ENCODE data around the gene CEP162. TPM values are rescaled to one million over a fixed set of nuclear protein-coding genes. Genes with fewer than 3 reads are reported as not detected.

The CEP162 gene
- total RNA-seq, 1 experiment from 2014 or later = 7.9 TPM

- no peak overlapping the region for H3K27ac Mint-ChIP-seq
- peaks cover 22% of the 10 kb centered on the region for H3K36me3 Mint-ChIP-seq
- CTCF ChIA-PET = no interaction called here
- H3K27me3 Mint-ChIP-seq (ENCODE audit: low read depth) = no peaks in the 10 kb centered on the region
- H3K4me1 Mint-ChIP-seq = peaks cover 27% of the 10 kb centered on the region
- ATAC-seq (no peak), DNase-seq (ENCODE audit: low spot score) (no peak)
- peaks cover 13% of the 10 kb centered on the region for H3K9me3 Mint-ChIP-seq
- TF ChIP-seq, protein P1, sequence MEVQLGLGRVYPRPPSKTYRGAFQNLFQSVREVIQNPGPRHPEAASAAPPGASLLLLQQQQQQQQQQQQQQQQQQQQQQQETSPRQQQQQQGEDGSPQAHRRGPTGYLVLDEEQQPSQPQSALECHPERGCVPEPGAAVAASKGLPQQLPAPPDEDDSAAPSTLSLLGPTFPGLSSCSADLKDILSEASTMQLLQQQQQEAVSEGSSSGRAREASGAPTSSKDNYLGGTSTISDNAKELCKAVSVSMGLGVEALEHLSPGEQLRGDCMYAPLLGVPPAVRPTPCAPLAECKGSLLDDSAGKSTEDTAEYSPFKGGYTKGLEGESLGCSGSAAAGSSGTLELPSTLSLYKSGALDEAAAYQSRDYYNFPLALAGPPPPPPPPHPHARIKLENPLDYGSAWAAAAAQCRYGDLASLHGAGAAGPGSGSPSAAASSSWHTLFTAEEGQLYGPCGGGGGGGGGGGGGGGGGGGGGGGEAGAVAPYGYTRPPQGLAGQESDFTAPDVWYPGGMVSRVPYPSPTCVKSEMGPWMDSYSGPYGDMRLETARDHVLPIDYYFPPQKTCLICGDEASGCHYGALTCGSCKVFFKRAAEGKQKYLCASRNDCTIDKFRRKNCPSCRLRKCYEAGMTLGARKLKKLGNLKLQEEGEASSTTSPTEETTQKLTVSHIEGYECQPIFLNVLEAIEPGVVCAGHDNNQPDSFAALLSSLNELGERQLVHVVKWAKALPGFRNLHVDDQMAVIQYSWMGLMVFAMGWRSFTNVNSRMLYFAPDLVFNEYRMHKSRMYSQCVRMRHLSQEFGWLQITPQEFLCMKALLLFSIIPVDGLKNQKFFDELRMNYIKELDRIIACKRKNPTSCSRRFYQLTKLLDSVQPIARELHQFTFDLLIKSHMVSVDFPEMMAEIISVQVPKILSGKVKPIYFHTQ (CRISPR knock-in tag; IDR thresholded peaks at IDR 0.05) = no peak
- TF ChIP-seq ATF2 (CRISPR knock-in tag; IDR thresholded peaks at IDR 0.05; ENCODE audit: borderline replicate concordance, low read depth) (no peak), PRRX2 (CRISPR knock-in tag; IDR thresholded peaks at IDR 0.05) (no peak), ZBTB43 (CRISPR knock-in tag; IDR thresholded peaks at IDR 0.05) (no peak), FOXJ3 (CRISPR knock-in tag; IDR thresholded peaks at IDR 0.05; ENCODE audit: borderline replicate concordance) (no peak), ZNF317 (CRISPR knock-in tag; IDR thresholded peaks at IDR 0.05; ENCODE audit: borderline replicate concordance, low read depth) (no peak), GABPB1 (CRISPR knock-in tag; IDR thresholded peaks at IDR 0.05) (no peak), OVOL2 (CRISPR knock-in tag; IDR thresholded peaks at IDR 0.05; ENCODE audit: borderline replicate concordance) (no peak), ZNF263 (CRISPR knock-in tag; IDR thresholded peaks at IDR 0.05; ENCODE audit: low read depth) (no peak), ARID4B (CRISPR knock-in tag; IDR thresholded peaks at IDR 0.05; ENCODE audit: borderline replicate concordance) (no peak), CREM (CRISPR knock-in tag; IDR thresholded peaks at IDR 0.05) (no peak), ZNF416 (CRISPR knock-in tag; IDR thresholded peaks at IDR 0.05) (no peak), NR3C1 (CRISPR knock-in tag; conservative IDR thresholded peaks at IDR 0.05; ENCODE audit: low read depth) (no peak)
- TF ChIP-seq, protein P2, sequence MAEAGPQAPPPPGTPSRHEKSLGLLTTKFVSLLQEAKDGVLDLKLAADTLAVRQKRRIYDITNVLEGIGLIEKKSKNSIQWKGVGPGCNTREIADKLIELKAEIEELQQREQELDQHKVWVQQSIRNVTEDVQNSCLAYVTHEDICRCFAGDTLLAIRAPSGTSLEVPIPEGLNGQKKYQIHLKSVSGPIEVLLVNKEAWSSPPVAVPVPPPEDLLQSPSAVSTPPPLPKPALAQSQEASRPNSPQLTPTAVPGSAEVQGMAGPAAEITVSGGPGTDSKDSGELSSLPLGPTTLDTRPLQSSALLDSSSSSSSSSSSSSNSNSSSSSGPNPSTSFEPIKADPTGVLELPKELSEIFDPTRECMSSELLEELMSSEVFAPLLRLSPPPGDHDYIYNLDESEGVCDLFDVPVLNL (CRISPR knock-in tag; IDR thresholded peaks at IDR 0.05; ENCODE audit: borderline replicate concordance, low read depth) = no peak
- H3K4me3 Mint-ChIP-seq = no peak overlapping the region
- POLR2A ChIA-PET = no interaction called here
Observed at GRCh38 chr6:84137989-84138575, 89.4 kb downstream of the CEP162 start.

- Mint-ChIP-seq H3K27ac (no peak overlapping the region), H3K27me3 (ENCODE audit: low read depth) (no peaks in the 10 kb centered on the region), H3K9me3 (peaks cover 24% of the 10 kb centered on the region), H3K36me3 (peaks cover 33% of the 10 kb centered on the region), H3K4me3 (no peak overlapping the region), H3K4me1 (peaks cover 21% of the 10 kb centered on the region)
- TF ChIP-seq, protein P3, sequence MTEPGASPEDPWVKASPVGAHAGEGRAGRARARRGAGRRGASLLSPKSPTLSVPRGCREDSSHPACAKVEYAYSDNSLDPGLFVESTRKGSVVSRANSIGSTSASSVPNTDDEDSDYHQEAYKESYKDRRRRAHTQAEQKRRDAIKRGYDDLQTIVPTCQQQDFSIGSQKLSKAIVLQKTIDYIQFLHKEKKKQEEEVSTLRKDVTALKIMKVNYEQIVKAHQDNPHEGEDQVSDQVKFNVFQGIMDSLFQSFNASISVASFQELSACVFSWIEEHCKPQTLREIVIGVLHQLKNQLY (CRISPR knock-in tag; IDR thresholded peaks at IDR 0.05) = no peak
- no peak for DNase-seq (ENCODE audit: low spot score)
- ATAC-seq = no peak
- POLR2A ChIA-PET = no interaction called here
- CTCF ChIA-PET = no interaction called here
Observed at GRCh38 chr6:84137051-84137375, 90.4 kb downstream of the CEP162 start.

Data from WTC11 (cell line).